ENCODE results near the gene FAAP20. TPM values are rescaled to one million over a fixed set of nuclear protein-coding genes. Genes with fewer than 3 reads are reported as not detected.

FAAP20 gene
- total and polyA plus RNA-seq, 2 experiments from 2014 or later = 34.5 to 122 TPM

- TF ChIP-seq EZH2phosphoT487 (IDR thresholded peaks at IDR 0.05; ENCODE audit: insufficient read depth, low read depth) (no peak), EZH2 (IDR thresholded peaks at IDR 0.05; ENCODE audit: insufficient read depth, poor library complexity, severe bottlenecking) (no peak)
- peak overlapping the region; percentile 76 for H3K27ac ChIP-seq
Observed at GRCh38 chr1:2199042-2199810, 4.7 kb upstream of the FAAP20 start.

GRCh38 chr1:2198571-2198970 lies 4.0 kb upstream of the FAAP20 start:
- H3K79me2 ChIP-seq (ENCODE audit: insufficient read depth) = peaks cover 25% of the 10 kb centered on the region
- peak overlapping the region; percentile 84 for H3K9ac ChIP-seq
- peaks cover 7% of the 10 kb centered on the region for H3K4me1 ChIP-seq (ENCODE audit: insufficient read depth)
- H3K9me3 ChIP-seq (ENCODE audit: low read depth) = no peaks in the 10 kb centered on the region
- H3F3A ChIP-seq (ENCODE audit: insufficient read depth) = peaks cover 1% of the 10 kb centered on the region; the same call in 1 of the 2 replicates
- WGBS, 2 experiments (ENCODE audit: low coverage in 1 of 2, low lambda C conversion rate in 2 of 2, missing lambda C conversion rate in 2 of 2) = 42 to 49% methylated on average over 11 of the region's 11 CpGs
- no peaks in the 10 kb centered on the region for H3K27me3 ChIP-seq (replicated peaks; ENCODE audit: insufficient read depth)
- no peaks in the 10 kb centered on the region for H3K36me3 ChIP-seq (ENCODE audit: low read depth)
- H3K9me2 ChIP-seq (ENCODE audit: insufficient read depth) = no peaks in the 10 kb centered on the region
- H2AFZ ChIP-seq = peak overlapping the region; percentile 89; the same call in 1 of the 2 replicates
- H3K27ac ChIP-seq = peak overlapping the region; percentile 76
- no peaks in the 10 kb centered on the region for H4K20me1 ChIP-seq (ENCODE audit: insufficient read depth)
- no peak for DNase-seq
- no peak overlapping the region for H3K4me2 ChIP-seq (ENCODE audit: unreplicated experiment)
- in situ Hi-C loops (cut with MboI) = loop anchor here (25.0 kb wide), 1 partner anchor 314 kb away; no protein-coding TSS in a partner anchor
- TF ChIP-seq EZH2 (IDR thresholded peaks at IDR 0.05; ENCODE audit: insufficient read depth, poor library complexity, severe bottlenecking) (no peak), EZH2phosphoT487 (IDR thresholded peaks at IDR 0.05; ENCODE audit: insufficient read depth, low read depth) (no peak)
- H3K4me3 ChIP-seq = peak overlapping the region; percentile 82; the same call in 1 of the 2 replicates

More at GRCh38 chr1:2199042-2199810, 4.7 kb upstream of the FAAP20 start:
- Histone ChIP-seq H3K79me2 (ENCODE audit: insufficient read depth) (peaks cover 21% of the 10 kb centered on the region), H3K36me3 (ENCODE audit: low read depth) (no peaks in the 10 kb centered on the region), H3K9me3 (ENCODE audit: low read depth) (no peaks in the 10 kb centered on the region), H3K9me2 (ENCODE audit: insufficient read depth) (no peaks in the 10 kb centered on the region), H3K4me1 (ENCODE audit: insufficient read depth) (peaks cover 7% of the 10 kb centered on the region), H3K4me3 (peak overlapping the region; percentile 82), H3F3A (ENCODE audit: insufficient read depth) (no peaks in the 10 kb centered on the region), H2AFZ (peak overlapping the region; percentile 89), H3K9ac (peak overlapping the region; percentile 84), H4K20me1 (ENCODE audit: insufficient read depth) (no peaks in the 10 kb centered on the region), H3K27me3 (replicated peaks; ENCODE audit: insufficient read depth) (no peaks in the 10 kb centered on the region), H3K4me2 (ENCODE audit: unreplicated experiment) (peak overlapping the region; percentile 87)
- 2 to 12% methylated on average over 17 to 23 of the region's 24 CpGs for WGBS, 2 experiments (ENCODE audit: low coverage in 1 of 2, low lambda C conversion rate in 2 of 2, missing lambda C conversion rate in 2 of 2)
- in situ Hi-C loops (cut with MboI) = loop anchor here (25.0 kb wide), 1 partner anchor 313 kb away; no protein-coding TSS in a partner anchor
- peak; percentile 94 for DNase-seq

DNA sequence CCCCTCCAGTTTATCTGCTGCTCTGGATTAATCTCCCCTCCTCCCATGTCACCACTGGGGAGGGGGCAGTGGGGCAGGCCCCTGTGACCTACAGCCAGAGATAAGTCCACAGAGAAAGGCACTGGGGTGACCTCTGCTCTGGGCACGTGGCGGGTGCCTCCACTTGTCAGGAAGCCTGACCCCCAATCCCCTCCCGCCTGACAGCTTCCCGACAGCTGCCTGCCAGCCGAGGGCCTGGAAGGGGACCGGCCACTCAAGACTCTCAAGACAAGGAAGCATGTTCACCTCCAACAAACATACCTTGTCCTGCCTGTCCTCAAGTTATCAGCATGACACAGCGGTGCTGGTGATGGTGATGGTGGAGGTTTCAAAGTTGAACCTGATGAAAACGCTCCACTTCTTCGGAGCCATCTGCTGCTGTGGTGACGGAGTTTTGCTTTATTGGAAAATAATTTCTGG lies 3.2 kb upstream of the FAAP20 start:
- Histone ChIP-seq H3K4me2 (ENCODE audit: unreplicated experiment) (no peak overlapping the region), H3K9me3 (ENCODE audit: low read depth) (no peaks in the 10 kb centered on the region), H2AFZ (no peak overlapping the region), H3K4me1 (ENCODE audit: insufficient read depth) (peaks cover 8% of the 10 kb centered on the region), H3K27ac (no peak overlapping the region), H4K20me1 (ENCODE audit: insufficient read depth) (no peaks in the 10 kb centered on the region), H3K36me3 (ENCODE audit: low read depth) (no peaks in the 10 kb centered on the region), H3K9ac (no peak overlapping the region), H3K4me3 (no peak overlapping the region), H3F3A (ENCODE audit: insufficient read depth) (peaks cover 10% of the 10 kb centered on the region), H3K27me3 (replicated peaks; ENCODE audit: insufficient read depth) (no peaks in the 10 kb centered on the region), H3K79me2 (ENCODE audit: insufficient read depth) (peaks cover 32% of the 10 kb centered on the region), H3K9me2 (ENCODE audit: insufficient read depth) (no peaks in the 10 kb centered on the region)
- DNase-seq = no peak
- WGBS, 2 experiments (ENCODE audit: low coverage in 1 of 2, low lambda C conversion rate in 2 of 2, missing lambda C conversion rate in 2 of 2) = 79 to 80% methylated on average over 10 of the region's 10 CpGs
- TF ChIP-seq EZH2phosphoT487 (IDR thresholded peaks at IDR 0.05; ENCODE audit: insufficient read depth, low read depth) (no peak), EZH2 (IDR thresholded peaks at IDR 0.05; ENCODE audit: insufficient read depth, poor library complexity, severe bottlenecking) (no peak)
- in situ Hi-C loops (cut with MboI) = loop anchor here (25.0 kb wide), 1 partner anchor 315 kb away; no protein-coding TSS in a partner anchor

DNA sequence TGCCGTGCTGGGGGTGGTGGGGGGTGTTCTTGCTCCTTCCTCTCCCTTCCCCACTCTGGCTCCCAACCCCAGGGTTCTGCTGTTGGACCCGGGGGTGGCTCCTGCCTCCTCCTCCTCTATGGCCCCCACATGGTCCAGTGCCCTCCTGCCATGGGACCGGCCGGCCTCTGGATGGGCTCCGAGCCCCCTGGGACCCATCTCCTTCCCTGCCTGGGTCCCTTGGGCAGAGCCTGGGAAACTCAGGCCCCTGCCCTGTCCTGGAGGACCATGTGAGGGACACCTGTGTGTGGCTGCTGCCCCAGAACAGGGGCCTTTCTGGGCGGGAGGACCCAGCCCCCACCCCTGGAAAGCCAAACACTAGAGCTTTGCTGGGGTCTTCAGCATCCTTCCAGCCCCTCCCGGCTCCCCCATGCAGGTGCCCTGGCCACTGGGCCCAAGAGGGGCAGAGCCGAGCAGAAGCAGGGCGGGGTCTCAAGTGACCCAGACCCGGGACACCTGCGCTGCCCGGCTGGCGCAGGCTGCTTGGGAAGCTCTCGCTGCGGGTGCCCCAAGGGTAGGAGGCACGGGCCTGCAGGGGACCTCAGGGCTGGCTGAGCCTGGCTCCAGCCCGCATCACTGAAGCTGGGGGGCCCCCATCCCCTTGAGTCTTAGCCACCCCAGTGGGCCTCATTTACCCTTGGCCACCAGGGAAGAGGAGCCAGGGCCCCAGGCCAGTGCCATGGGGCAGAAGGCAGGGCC lies 2.5 kb upstream of the FAAP20 start:
- peaks cover 36% of the 10 kb centered on the region for H3K79me2 ChIP-seq (ENCODE audit: insufficient read depth)
- TF ChIP-seq EZH2phosphoT487 (IDR thresholded peaks at IDR 0.05; ENCODE audit: insufficient read depth, low read depth) (no peak), EZH2 (IDR thresholded peaks at IDR 0.05; ENCODE audit: insufficient read depth, poor library complexity, severe bottlenecking) (no peak)
- H2AFZ ChIP-seq = no peak overlapping the region
- H3K27ac ChIP-seq = no peak overlapping the region
- no peaks in the 10 kb centered on the region for H3K27me3 ChIP-seq (replicated peaks; ENCODE audit: insufficient read depth)
- in situ Hi-C loops (cut with MboI) = loop anchor here (25.0 kb wide), 1 partner anchor 315 kb away; no protein-coding TSS in a partner anchor
- no peaks in the 10 kb centered on the region for H3K9me2 ChIP-seq (ENCODE audit: insufficient read depth)
- H3K9me3 ChIP-seq (ENCODE audit: low read depth) = no peaks in the 10 kb centered on the region
- no peak overlapping the region for H3K4me3 ChIP-seq
- peaks cover 15% of the 10 kb centered on the region for H3K4me1 ChIP-seq (ENCODE audit: insufficient read depth)
- H3F3A ChIP-seq (ENCODE audit: insufficient read depth) = peaks cover 16% of the 10 kb centered on the region
- 83 to 85% methylated on average over 13 to 16 of the region's 17 CpGs for WGBS, 2 experiments (ENCODE audit: low coverage in 1 of 2, low lambda C conversion rate in 2 of 2, missing lambda C conversion rate in 2 of 2)
- H3K9ac ChIP-seq = no peak overlapping the region
- no peaks in the 10 kb centered on the region for H4K20me1 ChIP-seq (ENCODE audit: insufficient read depth)
- H3K36me3 ChIP-seq (ENCODE audit: low read depth) = no peaks in the 10 kb centered on the region
- no peak for DNase-seq
- no peak overlapping the region for H3K4me2 ChIP-seq (ENCODE audit: unreplicated experiment)
